ENCODE measurements around the gene IRF3.

Gene IRF3

GRCh38 chr19:49651820-49652550, 13.7 kb downstream of the IRF3 start:
- H3K4me3 ChIP-seq (ENCODE audit: low read length) = no peak overlapping the region
- DNase-seq (ENCODE audit: low read depth) = no peak
- TF ChIP-seq, protein P1, sequence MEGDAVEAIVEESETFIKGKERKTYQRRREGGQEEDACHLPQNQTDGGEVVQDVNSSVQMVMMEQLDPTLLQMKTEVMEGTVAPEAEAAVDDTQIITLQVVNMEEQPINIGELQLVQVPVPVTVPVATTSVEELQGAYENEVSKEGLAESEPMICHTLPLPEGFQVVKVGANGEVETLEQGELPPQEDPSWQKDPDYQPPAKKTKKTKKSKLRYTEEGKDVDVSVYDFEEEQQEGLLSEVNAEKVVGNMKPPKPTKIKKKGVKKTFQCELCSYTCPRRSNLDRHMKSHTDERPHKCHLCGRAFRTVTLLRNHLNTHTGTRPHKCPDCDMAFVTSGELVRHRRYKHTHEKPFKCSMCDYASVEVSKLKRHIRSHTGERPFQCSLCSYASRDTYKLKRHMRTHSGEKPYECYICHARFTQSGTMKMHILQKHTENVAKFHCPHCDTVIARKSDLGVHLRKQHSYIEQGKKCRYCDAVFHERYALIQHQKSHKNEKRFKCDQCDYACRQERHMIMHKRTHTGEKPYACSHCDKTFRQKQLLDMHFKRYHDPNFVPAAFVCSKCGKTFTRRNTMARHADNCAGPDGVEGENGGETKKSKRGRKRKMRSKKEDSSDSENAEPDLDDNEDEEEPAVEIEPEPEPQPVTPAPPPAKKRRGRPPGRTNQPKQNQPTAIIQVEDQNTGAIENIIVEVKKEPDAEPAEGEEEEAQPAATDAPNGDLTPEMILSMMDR (conservative IDR thresholded peaks at IDR 0.05; ENCODE audit: low read length) = no peak

DNA sequence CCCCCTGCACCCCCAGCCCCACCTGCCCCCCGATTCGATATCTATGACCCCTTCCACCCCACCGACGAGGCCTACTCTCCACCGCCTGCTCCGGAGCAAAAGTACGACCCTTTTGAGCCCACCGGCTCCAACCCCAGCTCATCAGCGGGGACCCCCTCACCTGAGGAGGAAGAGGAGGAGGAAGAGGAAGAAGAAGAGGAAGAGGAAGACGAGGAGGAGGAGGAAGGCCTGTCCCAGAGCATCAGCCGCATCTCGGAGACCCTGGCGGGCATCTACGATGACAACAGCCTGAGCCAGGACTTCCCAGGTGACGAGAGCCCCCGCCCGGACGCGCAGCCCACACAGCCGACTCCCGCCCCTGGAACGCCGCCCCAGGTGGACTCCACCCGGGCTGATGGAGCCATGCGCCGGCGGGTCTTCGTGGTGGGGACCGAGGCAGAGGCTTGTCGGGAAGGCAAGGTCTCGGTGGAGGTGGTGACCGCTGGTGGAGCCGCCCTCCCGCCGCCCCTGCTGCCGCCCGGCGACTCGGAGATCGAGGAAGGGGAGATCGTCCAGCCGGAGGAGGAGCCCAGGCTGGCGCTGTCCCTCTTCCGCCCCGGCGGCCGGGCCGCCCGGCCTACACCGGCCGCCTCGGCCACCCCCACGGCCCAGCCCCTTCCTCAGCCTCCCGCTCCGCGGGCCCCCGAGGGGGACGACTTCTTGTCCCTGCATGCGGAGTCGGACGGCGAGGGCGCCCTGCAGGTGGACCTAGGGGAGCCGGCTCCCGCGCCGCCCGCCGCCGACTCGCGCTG, 14.4 kb downstream of the IRF3 start:
- no peak for DNase-seq (ENCODE audit: low read depth)
- TF ChIP-seq, protein P1 (conservative IDR thresholded peaks at IDR 0.05; ENCODE audit: low read length) = no peak
- H3K4me3 ChIP-seq (ENCODE audit: low read length) = no peak overlapping the region

- TF ChIP-seq, protein P1 (conservative IDR thresholded peaks at IDR 0.05; ENCODE audit: low read length) = no peak
- DNase-seq (ENCODE audit: low read depth) = no peak
- no peak overlapping the region for H3K4me3 ChIP-seq (ENCODE audit: low read length)
These were observed 19.1 kb downstream of the IRF3 start for GRCh38 chr19:49646586-49646985.

DNA sequence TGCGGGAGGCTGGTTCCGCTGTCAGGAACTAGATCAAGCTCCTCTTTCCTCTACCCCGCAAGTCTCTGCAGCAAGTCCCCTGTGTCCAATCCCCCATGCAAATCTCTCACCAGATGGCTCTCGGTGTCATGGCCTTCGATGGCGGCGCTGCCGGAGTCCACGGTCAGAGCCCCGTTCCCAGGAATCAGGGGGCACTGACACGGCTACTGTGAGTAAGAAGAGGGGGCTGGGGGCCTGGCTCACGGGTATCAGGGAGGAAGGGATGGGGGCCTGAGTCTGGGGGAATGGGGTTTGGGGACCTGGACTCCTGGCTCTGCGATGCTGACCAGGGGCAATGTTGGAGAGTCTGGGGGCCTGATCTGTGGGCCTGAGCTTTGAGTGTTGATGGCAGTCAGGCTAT, 19.7 kb downstream of the IRF3 start:
- no peak overlapping the region for H3K4me3 ChIP-seq (ENCODE audit: low read length)
- DNase-seq (ENCODE audit: low read depth) = no peak
- TF ChIP-seq, protein P1 (conservative IDR thresholded peaks at IDR 0.05; ENCODE audit: low read length) = no peak

- no peak for DNase-seq (ENCODE audit: low read depth)
- no peak overlapping the region for H3K4me3 ChIP-seq (ENCODE audit: low read length)
- TF ChIP-seq, protein P1 (conservative IDR thresholded peaks at IDR 0.05; ENCODE audit: low read length) = no peak
These were observed 20.1 kb downstream of the IRF3 start for GRCh38 chr19:49645592-49645991.

DNA sequence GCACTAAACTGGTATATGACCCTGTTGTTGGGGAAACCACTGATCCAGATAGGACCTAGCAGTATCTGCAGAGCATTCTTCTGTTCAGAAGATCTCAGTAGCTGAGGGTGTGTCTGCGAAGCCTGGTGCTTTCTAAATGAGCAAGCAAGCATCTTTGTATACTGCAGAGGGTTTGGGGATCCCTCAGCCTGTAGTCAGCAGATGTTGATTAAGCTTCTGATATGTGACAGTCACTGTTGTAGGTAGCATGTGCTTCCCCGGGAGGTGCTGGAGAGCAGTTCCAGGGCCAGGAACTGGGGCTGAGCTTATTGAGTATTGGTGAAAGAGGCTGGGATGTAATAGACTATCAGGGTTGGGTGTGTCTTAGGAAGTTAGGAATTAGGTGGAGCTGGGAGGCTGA, 22.2 kb downstream of the IRF3 start:
- H3K4me3 ChIP-seq (ENCODE audit: low read length) = peak overlapping the region; percentile 98
- DNase-seq (ENCODE audit: low read depth) = no peak
- TF ChIP-seq, protein P1 (conservative IDR thresholded peaks at IDR 0.05; ENCODE audit: low read length) = no peak

All from AG10803 (cell line).